Limb (tissue), 2 donors: ENCODE measurements around the gene PPP2R5D.
"Not testable (repeated sequence)": the region's sequence is repeated elsewhere in the genome, so short reads cannot be mapped to it uniquely, and the experiment has no call there.

ENCODE experiments used
- DNase-seq, 2 donors: peaks; one replicate each; pipeline ENCODE4 v3.0.0-alpha.2; 2016; ENCODE audit errors: extremely low spot score in 2 of 2

The PPP2R5D gene

GRCh38 chr6:42984001-42984923 lies at the start of gene PPP2R5D:
Gene PPP2R5D, plus strand, starts transcription at chr6:42984570. Its CDS starts 108 bp downstream, at chr6:42984678.
- DNase-seq, result peak; percentile 95 to 99

GRCh38 chr6:42935322-42935721 lies 49.0 kb upstream of the PPP2R5D start:
- no peak for DNase-seq

- DNase-seq, result no peak
These were observed 48.0 kb upstream of the PPP2R5D start for GRCh38 chr6:42936398-42936797.

- no peak for DNase-seq
These were observed 46.6 kb upstream of the PPP2R5D start for GRCh38 chr6:42937548-42938427.

DNA sequence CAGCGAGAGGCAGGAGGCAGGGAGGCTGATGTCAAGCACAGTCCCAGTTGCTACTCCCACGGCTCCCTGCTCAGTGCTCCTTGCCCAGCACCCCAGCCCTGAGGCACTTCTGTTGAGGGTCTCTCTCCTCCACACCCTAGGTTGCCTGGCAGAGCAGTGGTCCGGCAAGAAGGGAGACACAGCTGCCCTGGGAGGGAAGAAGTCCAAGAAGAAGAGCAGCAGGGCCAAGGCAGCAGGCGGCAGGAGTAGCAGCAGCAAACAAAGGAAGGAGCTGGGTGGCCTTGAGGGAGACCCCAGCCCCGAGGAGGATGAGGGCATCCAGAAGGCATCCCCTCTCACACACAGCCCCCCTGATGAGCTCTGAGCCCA lies 46.0 kb upstream of the PPP2R5D start:
- no peak for DNase-seq

DNA sequence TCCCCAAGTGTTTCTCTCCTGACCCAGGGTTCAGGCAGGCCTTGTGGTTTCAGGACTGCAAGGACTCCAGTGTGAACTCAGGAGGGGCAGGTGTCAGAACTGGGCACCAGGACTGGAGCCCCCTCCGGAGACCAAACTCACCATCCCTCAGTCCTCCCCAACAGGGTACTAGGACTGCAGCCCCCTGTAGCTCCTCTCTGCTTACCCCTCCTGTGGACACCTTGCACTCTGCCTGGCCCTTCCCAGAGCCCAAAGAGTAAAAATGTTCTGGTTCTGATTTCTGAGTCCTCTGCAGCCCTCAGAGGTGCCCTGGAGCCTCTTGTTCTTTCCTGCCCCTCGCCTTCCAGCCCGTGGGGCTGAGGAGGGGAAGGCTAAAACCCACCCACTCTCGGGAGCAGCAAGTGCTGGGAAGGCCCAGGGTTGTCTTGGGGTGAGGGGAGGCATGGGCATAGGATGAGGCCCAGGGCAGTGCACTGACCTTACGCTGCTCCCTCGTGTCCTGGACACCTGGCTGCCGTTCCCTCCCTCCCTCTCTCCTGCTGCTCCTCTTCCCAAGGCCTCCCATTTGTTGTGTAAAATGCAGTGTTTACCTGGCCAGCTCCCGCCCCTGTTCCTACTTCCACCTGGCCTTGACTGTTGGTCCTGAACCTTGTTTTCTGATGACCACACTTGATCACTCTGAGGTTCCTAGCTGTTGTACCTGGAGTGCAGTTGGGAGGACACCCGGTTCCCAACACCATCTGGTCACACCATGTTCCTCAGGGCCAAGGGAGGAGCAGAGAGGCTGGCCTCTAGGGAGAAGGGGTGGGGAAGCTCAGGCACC lies 45.2 kb upstream of the PPP2R5D start:
- no peak for DNase-seq

DNA sequence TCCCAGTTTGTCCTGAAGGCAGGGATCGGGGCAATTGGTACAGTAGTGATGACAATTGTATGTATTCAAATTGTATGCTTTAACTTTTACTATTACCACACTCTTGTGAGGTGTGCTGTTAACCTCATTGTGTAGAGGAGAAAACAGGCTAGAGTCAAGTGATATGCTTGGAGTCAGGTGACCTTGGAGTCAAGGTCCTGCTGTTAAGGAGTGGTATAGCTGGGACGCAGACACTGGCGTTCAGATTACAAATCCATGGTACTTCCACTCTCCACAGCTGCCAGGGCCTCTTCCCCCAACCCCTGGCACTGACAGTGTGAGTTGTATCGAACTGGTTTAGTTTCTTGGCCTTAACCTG lies 44.6 kb upstream of the PPP2R5D start:
- DNase-seq, result no peak

DNA sequence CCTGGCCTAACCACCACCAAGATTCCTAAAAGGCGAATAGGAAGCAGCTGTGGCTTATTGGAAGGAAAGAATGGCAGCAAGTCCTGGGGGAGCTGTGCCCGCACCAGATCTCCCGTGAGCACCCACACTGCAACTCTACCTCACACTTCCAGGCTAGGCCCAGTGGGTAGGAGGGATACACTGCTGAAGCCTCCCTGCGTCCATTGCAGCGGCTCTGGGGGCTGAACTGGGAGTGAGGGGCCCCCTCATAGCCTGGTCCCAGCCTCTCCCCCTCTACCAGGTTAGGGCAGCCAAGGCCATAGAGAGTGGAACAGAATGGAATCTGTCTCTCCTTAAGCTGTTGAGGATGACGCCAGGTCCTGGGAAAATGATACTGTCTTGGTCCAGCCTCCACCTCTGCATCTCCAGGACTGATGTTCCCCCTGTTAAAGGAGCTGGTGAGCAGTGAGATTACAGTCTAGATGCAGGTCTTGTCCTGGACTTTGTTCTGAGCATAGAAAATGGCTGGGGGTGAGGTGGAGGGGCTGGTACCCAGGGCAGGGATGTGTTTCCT lies 43.8 kb upstream of the PPP2R5D start:
- no peak for DNase-seq

- DNase-seq, result not testable (repeated sequence)
These were observed 43.0 kb upstream of the PPP2R5D start for GRCh38 chr6:42941356-42941755.

DNA sequence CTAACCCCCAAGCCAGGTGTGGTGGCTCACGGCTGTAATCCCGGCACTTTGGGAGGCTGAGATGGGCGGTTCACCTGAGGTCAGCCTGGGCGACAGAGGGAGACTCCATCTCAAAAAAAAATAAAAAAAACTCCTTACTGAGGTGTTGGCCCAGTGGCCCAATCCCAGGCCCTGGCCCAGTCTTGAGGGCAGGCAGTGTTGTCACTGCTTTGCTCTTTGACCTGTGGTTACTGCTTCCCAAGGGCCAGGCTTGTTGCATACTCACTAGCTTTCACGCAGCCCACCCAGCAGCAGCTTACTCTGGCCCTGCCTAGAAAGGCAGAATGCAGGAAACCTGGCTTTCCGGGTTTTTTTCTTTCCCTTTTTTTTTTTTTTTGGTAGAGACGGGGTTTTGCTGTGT lies 41.9 kb upstream of the PPP2R5D start:
- DNase-seq, result no peak

- DNase-seq, result no peak
These were observed 36.4 kb upstream of the PPP2R5D start for GRCh38 chr6:42947950-42948349.

DNA sequence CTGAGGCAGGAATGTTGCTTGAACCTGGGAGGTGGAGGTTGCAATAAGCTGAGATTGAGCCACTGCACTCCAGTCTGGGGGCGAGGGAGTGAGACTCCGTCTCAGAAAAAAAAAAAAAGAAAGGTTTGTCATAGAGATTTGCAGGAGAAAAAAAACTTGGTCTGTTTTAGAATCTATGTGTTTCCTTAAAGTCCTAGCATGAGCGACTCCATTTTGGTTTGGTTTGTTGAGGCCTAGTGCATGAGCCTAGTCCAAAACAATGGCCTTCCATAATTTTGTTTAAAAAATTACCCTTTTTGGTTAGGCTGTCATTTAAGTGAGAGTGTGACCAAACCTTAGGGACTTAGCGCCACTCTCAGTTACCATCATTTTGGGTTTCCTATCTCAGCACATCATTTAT lies 32.0 kb upstream of the PPP2R5D start:
- no peak for DNase-seq

DNA sequence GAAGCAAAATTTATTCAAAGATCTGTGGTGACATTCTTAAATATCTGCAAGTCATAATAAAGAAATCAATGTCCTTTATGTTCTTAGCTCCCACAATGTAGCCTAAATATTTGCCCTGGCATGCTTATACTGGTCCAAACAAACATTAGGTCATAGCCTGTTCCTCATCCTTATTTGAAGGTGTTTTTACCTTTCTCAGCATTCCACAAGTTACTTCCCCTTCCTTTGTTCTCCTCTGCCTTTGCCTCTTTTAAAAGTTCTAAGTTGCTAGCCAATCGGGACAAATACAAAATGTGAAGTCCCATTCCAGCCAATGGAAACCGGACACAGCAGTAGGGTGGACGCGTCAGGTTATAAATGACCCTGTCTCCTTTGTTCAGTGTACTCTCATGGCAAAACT lies 30.0 kb upstream of the PPP2R5D start:
- not testable (repeated sequence) for DNase-seq

GRCh38 chr6:42958125-42958524 lies 26.2 kb upstream of the PPP2R5D start:
- no peak for DNase-seq

DNA sequence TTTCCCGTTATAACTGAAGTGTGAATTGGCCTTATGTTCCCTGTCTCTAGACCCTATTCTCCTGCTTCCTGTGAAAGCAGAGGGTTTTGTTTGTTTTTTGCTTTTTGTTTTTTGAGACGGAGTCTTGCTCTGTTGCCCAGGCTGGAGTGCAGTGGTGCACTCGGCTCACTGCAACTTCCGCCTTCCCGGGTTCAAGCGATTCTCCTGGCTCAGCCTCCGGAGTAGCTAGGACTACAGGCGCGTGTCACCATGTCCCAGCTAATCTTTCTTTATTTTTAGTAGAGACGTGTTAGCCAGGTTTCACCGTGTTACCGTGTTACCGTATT lies 24.5 kb upstream of the PPP2R5D start:
- no peak for DNase-seq

DNA sequence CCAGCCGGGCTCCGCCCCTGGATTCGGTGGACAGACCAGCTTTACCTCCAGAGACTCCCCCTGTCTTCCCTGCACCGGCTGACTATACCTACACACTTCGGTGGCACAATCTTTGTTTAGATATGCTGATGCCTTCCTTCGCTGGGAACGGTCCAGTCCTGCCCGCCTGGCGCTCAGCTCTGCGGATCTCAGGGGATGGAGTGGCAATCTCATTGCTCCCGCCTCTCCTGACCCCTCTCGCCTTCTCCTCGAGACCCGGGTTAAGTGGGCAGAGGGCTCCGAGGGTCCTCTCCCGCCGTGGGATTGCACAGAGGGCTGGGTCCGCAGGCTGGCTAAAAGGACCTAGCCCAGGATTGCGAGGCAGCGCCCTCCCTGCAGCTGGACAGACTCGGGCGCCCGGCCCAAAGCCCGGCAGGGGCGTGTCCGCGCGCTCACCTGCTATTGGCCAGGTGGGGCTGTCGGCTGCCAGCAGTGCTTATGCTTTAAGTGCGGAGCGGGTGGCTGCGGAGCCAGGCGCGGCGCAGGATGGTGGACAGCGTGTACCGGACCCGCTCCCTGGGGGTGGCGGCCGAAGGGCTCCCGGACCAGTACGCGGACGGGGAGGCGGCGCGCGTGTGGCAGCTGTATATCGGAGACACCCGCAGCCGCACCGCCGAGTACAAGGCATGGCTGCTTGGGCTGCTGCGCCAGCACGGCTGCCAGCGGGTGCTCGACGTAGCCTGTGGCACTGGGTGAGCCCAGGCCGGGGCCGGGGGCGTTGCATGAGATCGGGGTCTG lies 23.9 kb upstream of the PPP2R5D start, which contains the start of gene GNMT:
Gene GNMT, plus strand, starts transcription at position 512 of the 777 bp plus-strand sequence. Its CDS starts 14 bp downstream, at position 526.
- peak in 1 of 2 donors; percentile 59 for DNase-seq

DNA sequence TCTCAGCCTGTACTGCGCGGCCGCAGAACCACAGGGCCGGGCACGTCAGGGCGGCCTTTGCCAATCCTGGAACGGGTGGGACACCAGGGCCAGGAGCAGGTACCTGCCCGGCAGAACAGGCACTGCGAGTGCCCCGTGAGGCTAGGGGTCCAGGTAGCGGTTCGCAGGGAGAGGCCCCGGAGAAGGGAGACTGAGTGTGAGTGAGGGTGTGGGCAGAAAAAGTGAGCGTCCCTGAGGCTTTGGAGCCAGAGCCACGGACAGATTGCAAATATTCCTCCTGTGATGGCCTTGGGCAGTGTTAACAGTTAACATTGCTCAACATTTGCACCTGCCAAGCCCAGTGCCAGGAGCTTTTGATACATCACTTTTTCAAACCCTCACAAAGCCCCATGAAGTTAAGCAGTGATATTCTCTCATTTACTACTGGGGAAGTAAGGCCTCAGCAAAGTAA lies 23.3 kb upstream of the PPP2R5D start:
- DNase-seq, result no peak

GRCh38 chr6:42962096-42962495 lies 22.3 kb upstream of the PPP2R5D start:
- no peak for DNase-seq

DNA sequence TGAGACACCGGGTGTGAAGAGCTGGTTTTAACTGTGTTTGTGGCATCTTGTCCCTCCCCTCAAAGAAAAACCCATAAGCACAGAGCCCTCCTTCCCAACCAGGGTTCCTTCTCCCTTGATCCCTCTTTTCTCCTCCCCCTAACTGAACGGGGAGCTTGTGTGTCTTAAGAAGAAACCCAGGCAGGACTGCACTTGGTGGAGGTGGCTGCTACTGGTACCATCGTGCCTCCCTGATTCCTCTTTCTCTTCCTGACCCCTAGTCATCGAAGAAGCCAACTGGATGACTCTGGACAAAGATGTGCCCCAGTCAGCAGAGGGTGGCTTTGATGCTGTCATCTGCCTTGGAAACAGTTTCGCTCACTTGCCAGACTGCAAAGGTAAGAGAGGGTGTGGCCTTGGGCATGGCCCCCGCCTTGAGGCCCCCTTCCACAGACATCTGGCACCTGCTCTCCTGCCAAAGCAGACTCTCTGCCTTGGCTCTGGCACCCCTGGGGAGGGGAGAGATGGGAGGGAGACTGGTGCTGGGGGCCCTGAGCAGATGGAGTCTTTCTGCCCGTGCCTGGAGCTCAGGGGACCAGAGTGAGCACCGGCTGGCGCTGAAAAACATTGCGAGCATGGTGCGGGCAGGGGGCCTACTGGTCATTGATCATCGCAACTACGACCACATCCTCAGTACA lies 21.7 kb upstream of the PPP2R5D start:
- DNase-seq, result no peak
